ENCODE measurements around the gene CHGA.

GRCh38 chr14:92905667-92906066, 17.3 kb upstream of the CHGA start:
- TF ChIP-seq ZC3H10 (CRISPR knock-in tag; IDR thresholded peaks at IDR 0.05) (no peak), ZFP3 (CRISPR knock-in tag; IDR thresholded peaks at IDR 0.05) (no peak), SNAI2 (CRISPR knock-in tag; IDR thresholded peaks at IDR 0.05) (no peak), TCF4 (CRISPR knock-in tag; IDR thresholded peaks at IDR 0.05; ENCODE audit: borderline replicate concordance) (no peak), CSRNP3 (CRISPR knock-in tag; IDR thresholded peaks at IDR 0.05) (no peak), PATZ1 (CRISPR knock-in tag; IDR thresholded peaks at IDR 0.05; ENCODE audit: borderline replicate concordance) (no peak), TOX (CRISPR knock-in tag; IDR thresholded peaks at IDR 0.05; ENCODE audit: borderline replicate concordance) (no peak)
